Activated CD8-positive, alpha-beta T cell treated with anti-CD3 and anti-CD28 coated beads for 36 hours (primary cell): ENCODE results near the gene BLOC1S2. TPM values are rescaled to one million over a fixed set of nuclear protein-coding genes. Genes with fewer than 3 reads are reported as not detected.
"Not testable (repeated sequence)": the region's sequence is repeated elsewhere in the genome, so short reads cannot be mapped to it uniquely, and the experiment has no call there.

Experiments
- ATAC-seq: fragments of 200-7000 bp; cut with Tn5 transposase; one replicate; pipeline ENCODE4 v1.10.0; 2021; ENCODE audit warnings: mild to moderate bottlenecking, moderate library complexity
- CTCF ChIA-PET: fragments of 350-600 bp; sonication (Branson Sonifier 250); formaldehyde crosslinking; loops from one replicate; lab custom pipeline; 2021; ENCODE audit warnings: antibody characterized with exemption; lab: Charles Lee
- POLR2A ChIA-PET: fragments of 350-600 bp; sonication (Branson Sonifier 250); formaldehyde crosslinking; loops from one replicate; lab custom pipeline; 2021; ENCODE audit warnings: antibody characterized with exemption; lab: Charles Lee
- DNase-seq: peaks from one replicate; pipeline ENCODE4 v3.0.0-alpha.2; 2020
- H3K27ac Mint-ChIP-seq: one replicate; pipeline ENCODE4 v1.8.0; 2021; ENCODE audit warnings: mild to moderate bottlenecking, mixed read lengths
- H3K27me3 Mint-ChIP-seq: one replicate; pipeline ENCODE4 v1.8.0; 2021; ENCODE audit warnings: mixed read lengths
- H3K36me3 Mint-ChIP-seq: one replicate; pipeline ENCODE4 v1.8.0; 2021; ENCODE audit warnings: low read depth, mixed read lengths
- H3K4me1 Mint-ChIP-seq: one replicate; pipeline ENCODE4 v1.8.0; 2021; ENCODE audit warnings: low read depth, mixed read lengths
- H3K4me3 Mint-ChIP-seq: one replicate; pipeline ENCODE4 v1.8.0; 2021; ENCODE audit warnings: mild to moderate bottlenecking, moderate library complexity, mixed read lengths
- H3K9me3 Mint-ChIP-seq: one replicate; pipeline ENCODE4 v1.8.0; 2021; ENCODE audit warnings: mixed read lengths
- CTCF ChIP-seq: fragments of 200-600 bp; IDR thresholded peaks from one replicate; pipeline ENCODE4 v1.8.0; 2022; ENCODE audit warnings: antibody characterized with exemption, mild to moderate bottlenecking
- intact Hi-C: fragments of 100-400 bp; cut with micrococcal nuclease; formaldehyde crosslinking; loops from one replicate; pipeline ENCODE4 v1.10.0; 2022
- total RNA-seq, 2 experiments: library from RNA; stranded (reverse); gene quantifications; one replicate each; pipeline ENCODE4 v1.2.3, GENCODE V29; 2021

Gene BLOC1S2
- total RNA-seq, 2 experiments from 2014 or later, result 45.1 to 48.6 TPM

- POLR2A ChIA-PET, result interaction anchor here (1.0 to 1.7 kb wide), 3 partner anchors 10 to 40 kb away, joined by 3 to 6 read pairs (median 6); no protein-coding TSS in a partner anchor
- H3K4me1 Mint-ChIP-seq, result peaks cover 22% of the 10 kb centered on the region
- peak overlapping the region; percentile 99 for H3K27ac Mint-ChIP-seq
Measured at GRCh38 chr10:100287756-100288155, 1.3 kb upstream of the BLOC1S2 start.

GRCh38 chr10:100285326-100285725 is 1.2 kb downstream of the BLOC1S2 start:
- H3K27me3 Mint-ChIP-seq, ATAC-seq, DNase-seq, H3K9me3 Mint-ChIP-seq, intact Hi-C loops: not testable (repeated sequence)
- ChIA-PET CTCF (interaction anchor here (0.7 to 1.0 kb wide), 3 partner anchors 153 to 233 kb away, joined by 3 to 5 read pairs (median 3); no protein-coding TSS in a partner anchor), POLR2A (interaction anchor here (1.0 to 3.2 kb wide), 4 partner anchors 11 to 59 kb away, joined by 3 to 13 read pairs (median 6); no protein-coding TSS in a partner anchor)
- Mint-ChIP-seq H3K4me1 (peaks cover 27% of the 10 kb centered on the region), H3K4me3 (peak overlapping the region; percentile 99), H3K36me3 (peaks cover 15% of the 10 kb centered on the region), H3K27ac (peak overlapping the region; percentile 99)

More at GRCh38 chr10:100287756-100288155, 1.3 kb upstream of the BLOC1S2 start:
- no peak for TF ChIP-seq CTCF
- CTCF ChIA-PET, result interaction anchor here (1.3 kb wide), 1 partner anchor 10 kb away, joined by 5 read pairs; no protein-coding TSS in a partner anchor
- DNase-seq (no peak), ATAC-seq (no peak)
- intact Hi-C loops, result no loop called here
- Mint-ChIP-seq H3K27me3 (no peaks in the 10 kb centered on the region), H3K36me3 (peaks cover 13% of the 10 kb centered on the region), H3K9me3 (no peaks in the 10 kb centered on the region), H3K4me3 (peak overlapping the region; percentile 99)

GRCh38 chr10:100282907-100283306 is 3.6 kb downstream of the BLOC1S2 start:
- intact Hi-C loops, result no loop called here
- DNase-seq (no peak), ATAC-seq (no peak)
- Mint-ChIP-seq H3K27ac (no peak overlapping the region), H3K27me3 (no peaks in the 10 kb centered on the region), H3K4me1 (peaks cover 27% of the 10 kb centered on the region), H3K36me3 (peaks cover 25% of the 10 kb centered on the region), H3K4me3 (no peak overlapping the region), H3K9me3 (no peaks in the 10 kb centered on the region)
- no peak for TF ChIP-seq CTCF
- ChIA-PET POLR2A (interaction anchor here (0.9 to 1.1 kb wide), 2 partner anchors 16 to 47 kb away, joined by 3 to 4 read pairs; partner anchors contain the start of genes CWF19L1 and PKD2L1), CTCF (interaction anchor here (0.6 to 1.9 kb wide), 3 partner anchors 11 to 42 kb away, joined by 3 to 5 read pairs (median 3); no protein-coding TSS in a partner anchor)

- CTCF ChIA-PET, H3K9me3 Mint-ChIP-seq, H3K27ac Mint-ChIP-seq, DNase-seq, intact Hi-C loops, H3K4me3 Mint-ChIP-seq, H3K4me1 Mint-ChIP-seq, ATAC-seq, POLR2A ChIA-PET, H3K27me3 Mint-ChIP-seq: not testable (repeated sequence)
- peaks cover 16% of the 10 kb centered on the region for H3K36me3 Mint-ChIP-seq
Measured at GRCh38 chr10:100276971-100277370, 9.5 kb downstream of the BLOC1S2 start.

- H3K36me3 Mint-ChIP-seq, result peaks cover 5% of the 10 kb centered on the region
- ChIA-PET CTCF (no interaction called here), POLR2A (interaction anchor here (1.1 to 2.9 kb wide), 2 partner anchors 15 to 18 kb away, joined by 4 to 13 read pairs; partner anchors contain the start of gene BLOC1S2)
- peak within 1 kb of the TSS; percentile 99 for H3K4me3 Mint-ChIP-seq
- H3K27ac Mint-ChIP-seq, result peak within 1 kb of the TSS; percentile 100
- no peaks in the 10 kb centered on the region for H3K9me3 Mint-ChIP-seq
- H3K4me1 Mint-ChIP-seq, result peaks cover 18% of the 10 kb centered on the region
- H3K27me3 Mint-ChIP-seq, result no peaks in the 10 kb centered on the region
- peak; percentile 85 for DNase-seq
- intact Hi-C loops, result no loop called here
- TF ChIP-seq CTCF, result no peak
- peak; percentile 90 for ATAC-seq
Measured at GRCh38 chr10:100267239-100268104, 19.0 kb downstream of the BLOC1S2 start, which contains the start of gene CWF19L1. Gene CWF19L1, minus strand, starts transcription at chr10:100267638. Its CDS starts 45 bp downstream, at chr10:100267593.
